GM19023 (cell line): ENCODE results near the gene HSD17B8.

Experiments used
- ATAC-seq: cut with Tn5 transposase; IDR thresholded peaks from one replicate; pipeline ENCODE4 v1.9.1; 2021; ENCODE audit warnings: mild to moderate bottlenecking, moderate library complexity; ENCODE audit not compliant: unreplicated experiment

HSD17B8 gene

DNA sequence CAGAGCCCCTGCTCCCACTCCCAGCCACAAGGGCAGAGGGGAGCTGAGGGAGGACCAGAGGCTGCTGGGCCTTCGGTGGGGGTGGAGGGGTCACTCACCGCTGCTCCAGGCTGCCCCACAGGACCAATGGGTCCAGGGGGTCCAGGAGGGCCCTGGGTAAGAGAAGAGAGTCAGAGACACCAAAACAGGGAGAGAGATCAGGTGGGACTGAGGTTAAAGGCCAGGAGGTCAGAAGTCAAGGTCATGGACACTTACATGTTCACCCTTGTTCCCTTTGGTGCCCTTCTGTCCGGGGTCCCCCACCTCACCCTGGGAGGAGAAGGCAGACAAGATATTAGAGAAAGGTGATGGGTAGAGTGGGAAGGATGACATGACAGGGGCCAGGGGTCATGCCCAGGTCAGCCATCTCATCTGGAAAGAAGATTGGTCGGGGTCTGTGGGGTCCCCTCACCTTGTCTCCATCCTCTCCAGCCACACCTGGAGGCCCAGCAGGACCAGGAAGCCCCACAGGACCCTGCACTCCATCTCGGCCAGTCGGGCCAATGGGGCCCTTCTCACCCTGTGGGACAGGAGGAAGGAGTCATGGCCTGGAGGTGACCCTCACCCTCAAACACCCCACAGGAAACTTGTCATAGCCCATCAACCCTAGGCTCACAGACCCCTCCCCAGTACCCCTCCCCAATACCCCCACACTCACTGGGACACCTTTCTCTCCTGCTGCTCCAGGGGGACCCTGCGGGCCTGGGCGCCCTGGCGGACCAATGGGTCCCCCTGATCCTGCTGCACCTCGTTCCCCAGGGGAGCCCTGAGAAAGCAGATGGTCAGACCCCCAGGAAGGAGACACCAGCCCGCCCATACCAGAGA is 33.2 kb upstream of the HSD17B8 start:
- no peak for ATAC-seq

- ATAC-seq: no peak
These were observed 32.4 kb upstream of the HSD17B8 start for GRCh38 chr6:33171880-33172687.

DNA sequence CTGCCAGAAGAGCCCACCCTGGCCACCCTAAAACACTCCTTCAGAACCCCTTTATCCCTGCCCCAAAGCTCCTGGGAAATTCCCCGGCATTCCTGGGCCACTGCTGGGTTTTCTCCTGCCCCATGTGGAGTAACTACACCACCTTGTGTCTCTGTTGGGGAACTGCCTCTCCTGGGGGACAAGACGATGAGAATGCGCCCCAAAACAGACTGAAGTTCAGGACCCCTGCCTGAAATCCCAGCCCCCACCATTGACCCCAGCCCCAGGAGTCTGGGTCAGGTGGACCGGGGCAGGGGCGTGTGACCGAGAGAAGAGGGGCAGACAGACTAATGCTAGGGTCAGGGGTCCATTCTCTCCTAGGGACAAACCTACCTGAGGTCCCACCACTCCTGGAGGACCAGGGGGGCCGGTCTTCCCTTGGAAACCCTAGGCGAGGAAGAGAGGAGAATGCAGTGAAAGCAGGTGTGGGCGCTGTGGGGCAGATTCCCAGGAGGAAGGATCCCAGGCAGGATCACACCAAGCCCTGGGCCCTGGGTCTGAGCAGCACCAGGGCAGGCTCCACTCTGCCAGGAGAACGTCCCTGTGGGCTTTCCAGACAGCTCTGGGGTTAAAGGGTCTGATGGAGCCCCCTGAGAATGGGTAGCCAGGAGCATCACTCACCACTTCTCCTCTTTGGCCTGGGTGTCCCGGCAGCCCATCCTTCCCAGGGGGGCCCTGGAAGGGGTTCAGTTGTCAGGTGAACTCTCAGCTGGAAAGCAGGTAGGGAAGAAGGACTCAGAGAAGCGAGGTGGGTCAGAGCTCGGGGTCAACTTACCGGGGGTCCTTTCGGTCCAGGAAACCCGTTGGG is 31.5 kb upstream of the HSD17B8 start:
- ATAC-seq: no peak

DNA sequence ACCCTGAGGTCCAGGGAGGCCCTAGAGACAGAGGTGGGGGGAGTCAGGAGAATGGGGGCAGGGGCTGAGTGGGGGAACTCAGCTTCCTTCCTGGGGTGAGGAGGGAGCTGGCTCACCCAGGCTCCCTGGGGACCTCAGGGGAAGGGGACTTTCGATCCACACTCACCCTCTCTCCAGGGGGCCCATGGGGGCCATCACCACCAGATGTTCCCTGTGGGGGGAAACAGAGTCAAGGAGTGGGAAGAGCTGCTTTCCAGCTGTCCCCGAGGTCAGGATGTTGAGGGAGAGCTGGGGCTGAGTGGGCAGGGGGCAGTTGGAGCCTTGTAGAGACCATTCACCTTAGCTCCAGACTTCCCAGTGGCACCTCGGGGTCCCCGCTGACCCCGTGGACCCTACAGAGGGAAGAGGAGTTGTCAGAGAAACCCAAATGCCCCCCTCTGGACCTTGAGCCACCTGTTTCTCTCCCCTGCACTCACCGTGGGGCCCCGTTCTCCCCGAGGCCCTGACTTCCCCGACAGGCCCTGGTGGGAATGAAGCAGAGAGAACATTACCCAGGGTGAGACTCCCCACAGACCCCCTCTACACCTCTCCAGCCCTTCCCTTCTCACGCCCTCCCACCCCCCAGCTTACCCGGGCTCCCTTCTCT is 30.8 kb upstream of the HSD17B8 start:
- no peak for ATAC-seq

DNA sequence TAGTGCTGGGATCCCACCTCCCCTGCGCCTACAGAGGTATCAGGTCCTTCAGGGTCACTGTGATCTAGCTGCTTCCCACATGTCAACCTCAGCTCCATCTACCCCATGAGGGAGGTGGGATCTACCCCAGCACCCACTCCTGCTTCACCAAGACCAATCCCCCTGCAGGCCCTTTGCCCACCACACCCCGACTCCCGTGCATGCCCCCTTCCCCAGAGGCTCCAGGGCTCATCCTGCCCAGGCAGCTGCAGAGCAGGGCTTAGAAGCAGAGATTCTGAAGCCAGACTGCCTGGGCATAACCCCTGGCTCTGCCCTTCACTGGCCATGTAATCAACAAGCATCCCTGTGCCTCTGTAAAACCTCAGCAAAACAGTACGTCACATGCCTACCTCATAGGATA is 29.7 kb upstream of the HSD17B8 start:
- ATAC-seq: no peak

DNA sequence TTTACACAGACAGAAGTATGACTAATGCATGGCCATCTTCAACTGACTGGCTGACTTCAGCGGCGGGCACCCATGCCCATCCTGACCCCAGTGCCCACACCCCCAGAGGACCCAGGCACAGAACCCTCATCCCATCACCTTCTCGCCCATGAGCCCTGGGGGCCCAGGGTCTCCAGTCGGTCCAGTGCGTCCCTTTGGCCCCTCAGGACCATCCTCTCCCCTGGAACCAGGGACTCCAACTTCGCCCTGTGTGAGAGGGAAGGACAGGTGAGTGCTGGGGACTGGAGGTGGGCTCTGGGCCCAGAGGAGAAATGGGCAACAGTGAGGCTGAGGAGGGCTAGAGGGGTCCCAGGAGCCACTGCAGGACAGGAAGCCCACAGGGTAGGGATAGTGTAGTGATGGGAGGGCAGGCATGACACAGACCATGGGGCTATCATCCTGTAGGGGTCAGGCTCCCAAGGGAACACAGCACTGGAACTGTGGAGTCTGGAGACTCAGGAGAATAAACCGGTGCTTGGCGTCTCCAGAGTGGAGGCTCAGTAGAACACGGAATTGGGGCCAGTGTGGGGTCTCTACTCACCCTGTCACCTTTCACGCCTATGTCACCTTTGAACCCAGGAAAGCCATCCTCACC is 28.9 kb upstream of the HSD17B8 start:
- ATAC-seq: no peak

DNA sequence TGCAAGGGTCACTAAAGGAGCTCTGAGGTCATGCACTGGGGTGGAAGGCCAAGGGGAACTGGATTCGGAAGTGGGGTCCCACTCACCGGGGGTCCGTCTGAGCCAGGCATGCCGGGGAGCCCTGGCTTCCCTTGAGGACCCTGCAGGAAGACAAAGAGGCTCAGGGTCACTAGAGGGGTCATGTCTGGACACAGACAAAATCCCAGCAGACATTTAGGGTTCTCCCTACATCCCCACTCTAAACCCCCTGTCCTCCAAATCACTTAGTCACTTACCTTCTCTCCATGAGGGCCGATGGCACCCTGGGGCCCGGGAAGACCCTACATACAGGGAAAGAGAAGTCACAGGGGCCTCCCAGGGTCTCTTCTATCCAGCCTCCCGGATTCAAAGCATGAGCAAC is 27.5 kb upstream of the HSD17B8 start:
- ATAC-seq: no peak

GRCh38 chr6:33177552-33178446 is 26.7 kb upstream of the HSD17B8 start:
- no peak for ATAC-seq

DNA sequence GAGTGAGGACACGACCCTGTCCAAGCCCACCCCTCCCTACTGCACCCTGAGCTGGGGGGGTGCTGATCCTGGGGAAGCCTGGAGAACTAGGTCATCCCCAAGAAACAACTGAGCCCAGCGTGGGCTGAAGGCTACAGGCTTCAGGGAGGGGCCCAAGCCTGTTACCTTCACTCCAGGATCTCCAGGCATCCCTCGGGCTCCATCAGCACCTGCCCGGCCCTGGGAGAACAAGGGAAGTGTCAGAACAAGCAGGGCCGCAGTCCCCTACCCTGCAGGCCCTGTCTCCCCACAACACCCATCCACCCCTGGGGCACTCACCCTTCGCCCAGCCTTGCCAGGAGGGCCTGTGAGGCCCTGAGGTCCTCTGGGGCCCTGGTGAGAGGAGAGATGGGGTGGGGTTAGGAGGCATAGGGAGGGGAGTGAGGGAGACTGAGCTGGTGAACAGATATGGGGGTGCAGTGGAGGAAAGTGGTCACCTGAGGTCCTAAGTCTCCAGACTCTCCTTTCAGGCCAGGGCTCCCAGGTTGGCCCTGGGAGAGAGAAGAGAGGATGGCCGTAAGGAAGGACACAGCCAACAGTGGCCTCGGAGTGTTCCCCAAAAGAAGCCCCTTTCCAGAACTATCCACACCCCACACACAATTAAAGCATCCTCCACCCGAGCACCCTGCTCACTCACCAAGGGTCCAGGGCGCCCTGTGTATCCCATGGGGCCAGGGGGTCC is 25.5 kb upstream of the HSD17B8 start:
- ATAC-seq: no peak

DNA sequence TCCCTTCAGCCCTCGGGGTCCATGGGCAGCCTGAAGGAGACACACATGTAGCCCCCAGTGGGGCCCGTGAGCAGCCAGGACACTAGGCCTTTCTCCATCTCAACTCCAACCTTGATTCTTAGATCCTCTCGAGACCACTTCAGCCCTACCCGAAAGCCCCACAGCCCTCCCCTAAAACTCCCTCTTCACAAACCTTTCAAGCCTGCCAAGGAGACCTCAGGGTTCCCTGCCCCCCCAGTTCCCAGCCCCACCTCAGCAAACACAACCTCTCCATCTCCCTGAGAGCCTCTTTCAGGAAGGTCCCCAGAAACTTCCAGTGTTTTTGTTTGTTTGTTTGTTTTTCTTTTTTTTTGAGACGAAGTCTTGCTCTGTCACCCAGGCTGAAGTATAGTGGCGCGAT is 23.3 kb upstream of the HSD17B8 start:
- ATAC-seq: no peak

- ATAC-seq: no peak
These were observed 21.3 kb upstream of the HSD17B8 start for GRCh38 chr6:33183071-33183683.

GRCh38 chr6:33185190-33185589 is 19.3 kb upstream of the HSD17B8 start:
- ATAC-seq: no peak

- ATAC-seq: no peak
These were observed 18.7 kb upstream of the HSD17B8 start for GRCh38 chr6:33185654-33186187.

DNA sequence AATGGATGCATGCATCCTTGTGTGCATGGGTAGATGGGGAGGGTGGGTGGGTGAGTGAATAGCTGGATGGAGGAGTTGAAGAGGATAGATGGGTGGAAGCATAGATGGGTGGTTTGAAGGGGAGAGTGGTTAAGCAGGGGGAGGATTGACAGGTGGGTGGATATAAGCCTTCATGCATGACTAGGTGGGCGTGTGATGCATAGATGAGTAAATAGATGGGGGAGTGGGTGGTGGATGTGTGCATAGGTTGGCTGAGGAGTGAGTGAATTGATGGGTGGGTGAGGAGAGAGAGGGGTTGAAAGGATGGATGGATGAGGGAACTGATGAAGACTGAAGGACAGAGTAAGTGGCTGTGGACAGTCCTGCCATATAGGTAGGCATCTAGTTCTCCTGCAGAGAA is 16.6 kb upstream of the HSD17B8 start:
- no peak for ATAC-seq

DNA sequence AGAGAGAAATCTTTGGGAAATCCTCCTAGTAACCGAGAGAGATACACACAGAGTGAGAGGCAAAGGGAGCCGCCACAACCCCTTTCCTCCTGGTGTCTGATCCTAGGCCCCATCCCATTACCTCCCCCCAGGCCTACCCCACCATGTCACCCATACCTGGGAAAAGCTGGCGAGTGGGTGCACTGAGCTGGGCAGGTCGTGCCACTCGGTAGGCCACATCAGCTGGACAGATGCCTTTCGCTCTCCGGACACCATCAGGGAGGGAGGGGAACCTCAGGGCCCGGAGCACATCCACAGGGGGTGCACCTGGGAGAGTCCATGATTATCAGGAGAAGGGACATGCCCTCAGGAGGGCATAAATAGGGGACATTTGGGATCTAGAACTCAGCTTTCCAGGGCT is 15.3 kb upstream of the HSD17B8 start:
- no peak for ATAC-seq

DNA sequence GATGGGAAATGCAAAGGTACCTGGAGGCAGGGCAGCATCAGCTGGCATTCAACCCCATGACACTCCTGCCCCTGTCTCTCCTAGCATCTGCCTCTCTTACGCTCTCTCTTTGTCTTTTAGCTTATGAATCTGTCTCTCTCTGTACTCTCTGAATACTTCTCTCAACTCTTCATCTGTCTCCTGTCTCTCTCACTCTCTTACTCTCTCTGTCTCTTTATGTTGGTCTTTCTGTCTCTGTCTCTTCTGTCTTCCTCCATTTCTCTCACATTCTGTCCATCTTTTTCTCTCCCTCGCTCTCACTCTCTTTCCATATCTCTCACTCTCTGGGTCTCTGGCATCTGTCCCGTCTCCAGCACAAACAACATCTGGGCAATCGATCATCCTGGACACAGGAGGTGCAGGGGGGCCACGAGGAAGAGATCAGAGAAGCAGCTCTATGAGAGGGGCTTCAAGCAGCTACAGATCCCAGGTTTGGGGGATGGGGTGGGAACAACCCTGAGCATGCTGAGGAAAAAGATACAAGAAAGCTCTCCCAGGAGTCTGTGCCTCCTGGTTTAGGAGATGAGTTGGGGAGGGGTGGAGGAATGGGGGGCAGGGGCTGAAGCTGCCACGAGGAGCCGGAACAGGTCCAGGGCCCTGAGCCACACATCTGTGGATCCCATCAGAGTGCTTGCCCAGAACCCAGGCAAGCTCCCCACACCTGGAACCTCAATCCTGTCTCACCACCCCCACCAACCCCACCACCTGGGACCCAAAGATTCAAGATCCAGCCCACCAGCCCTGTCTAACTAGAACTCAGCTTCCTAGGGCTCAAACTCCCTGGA is 14.6 kb upstream of the HSD17B8 start:
- ATAC-seq: no peak

- ATAC-seq: no peak
These were observed 13.8 kb upstream of the HSD17B8 start for GRCh38 chr6:33190504-33191107.
